H9 (cell line): ENCODE measurements around the gene CALR3. TPM values are rescaled to one million over a fixed set of nuclear protein-coding genes. Genes with fewer than 3 reads are reported as not detected.
"Not testable (repeated sequence)": the region's sequence is repeated elsewhere in the genome, so short reads cannot be mapped to it uniquely, and the experiment has no call there.

Experiments
- DNase-seq: peaks from one replicate; pipeline ENCODE4 v3.0.0-alpha.2; 2017
- H2AFZ ChIP-seq: one replicate; pipeline ENCODE4 v1.6.1; 2013; ENCODE audit warnings: mild to moderate bottlenecking, low read length, control low read depth, moderate library complexity
- H2AK5ac ChIP-seq: 2 replicates; pipeline ENCODE4 v1.6.1; 2013; ENCODE audit warnings: low read length, control low read depth, mixed read lengths; ENCODE audit not compliant: insufficient read length
- H2BK120ac ChIP-seq: one replicate; pipeline ENCODE4 v1.6.1; 2013; ENCODE audit warnings: low read depth, mild to moderate bottlenecking, low read length, control low read depth, inconsistent platforms; ENCODE audit not compliant: poor library complexity, severe bottlenecking
- H2BK12ac ChIP-seq: 2 replicates; pipeline ENCODE4 v1.6.1; 2013; ENCODE audit warnings: low read length, control low read depth, mixed read lengths, low read depth; ENCODE audit not compliant: insufficient read length
- H2BK15ac ChIP-seq: 2 replicates; pipeline ENCODE4 v1.6.1; 2013; ENCODE audit warnings: low read depth, low read length, control low read depth
- H2BK20ac ChIP-seq: one replicate; pipeline ENCODE4 v1.6.1; 2013; ENCODE audit warnings: low read depth, mild to moderate bottlenecking, low read length, control low read depth, inconsistent platforms; ENCODE audit not compliant: poor library complexity, severe bottlenecking
- H2BK5ac ChIP-seq: 2 replicates; pipeline ENCODE4 v1.6.1; 2013; ENCODE audit warnings: low read length, control low read depth, mixed read lengths; ENCODE audit not compliant: insufficient read length
- H3K14ac ChIP-seq: 2 replicates; pipeline ENCODE4 v1.6.1; 2013; ENCODE audit warnings: low read length, control low read depth; ENCODE audit not compliant: insufficient read depth
- H3K18ac ChIP-seq: 2 replicates; pipeline ENCODE4 v1.6.1; 2013; ENCODE audit warnings: low read depth, mild to moderate bottlenecking, mixed read lengths, low read length, control low read depth; ENCODE audit not compliant: insufficient read length
- H3K23ac ChIP-seq: 2 replicates; pipeline ENCODE4 v1.6.1; 2013; ENCODE audit warnings: low read length, control low read depth, mixed read lengths, low read depth; ENCODE audit not compliant: insufficient read length
- H3K23me2 ChIP-seq: 2 replicates; pipeline ENCODE4 v1.6.1; 2013; ENCODE audit warnings: low read depth, mild to moderate bottlenecking, mixed read lengths, low read length, control low read depth; ENCODE audit not compliant: insufficient read length, poor library complexity, severe bottlenecking
- H3K27ac ChIP-seq: 2 replicates; pipeline ENCODE4 v1.5.1; 2013; ENCODE audit warnings: low read length, control low read depth, mixed read lengths, low read depth; ENCODE audit not compliant: insufficient read length
- H3K27me3 ChIP-seq: 2 replicates; pipeline ENCODE4 v1.6.1; 2013; ENCODE audit warnings: low read length, control low read depth, inconsistent platforms; ENCODE audit not compliant: insufficient read depth
- H3K4ac ChIP-seq: 2 replicates; pipeline ENCODE4 v1.6.1; 2013; ENCODE audit warnings: low read depth, mild to moderate bottlenecking, control low read depth, inconsistent platforms, low read length, moderate library complexity
- H3K4me1 ChIP-seq: 2 replicates; pipeline ENCODE4 v1.6.1; 2013; ENCODE audit warnings: low read length, control low read depth, inconsistent platforms; ENCODE audit not compliant: insufficient read depth
- H3K4me2 ChIP-seq: 2 replicates; pipeline ENCODE4 v1.6.1; 2013; ENCODE audit warnings: low read length, control low read depth, mixed read lengths; ENCODE audit not compliant: insufficient read length, insufficient read depth
- H3K56ac ChIP-seq: 2 replicates; pipeline ENCODE4 v1.6.1; 2013; ENCODE audit warnings: low read depth, mild to moderate bottlenecking, mixed read lengths, low read length, control low read depth; ENCODE audit not compliant: insufficient read length
- H3K79me1 ChIP-seq: 2 replicates; pipeline ENCODE4 v1.6.1; 2013; ENCODE audit warnings: low read depth, mild to moderate bottlenecking, moderate library complexity, low read length, control low read depth, inconsistent platforms; ENCODE audit not compliant: insufficient read depth, poor library complexity, severe bottlenecking
- H3K79me2 ChIP-seq: 2 replicates; pipeline ENCODE4 v1.6.1; 2013; ENCODE audit warnings: low read length, control low read depth, inconsistent platforms; ENCODE audit not compliant: insufficient read depth
- H3K9ac ChIP-seq: 2 replicates; pipeline ENCODE4 v1.6.1; 2013; ENCODE audit warnings: low read length, control low read depth, mixed read lengths; ENCODE audit not compliant: insufficient read length; ENCODE audit errors: extremely low read depth
- H3K9me3 ChIP-seq: one replicate; pipeline ENCODE4 v1.6.1; 2013; ENCODE audit warnings: low read depth, low read length, inconsistent platforms; ENCODE audit not compliant: control insufficient read depth
- H3T11ph ChIP-seq: one replicate; pipeline ENCODE4 v1.6.1; 2013; ENCODE audit warnings: mild to moderate bottlenecking, low read length, control low read depth, inconsistent platforms
- H4K20me1 ChIP-seq: one replicate; pipeline ENCODE4 v1.6.1; 2013; ENCODE audit not compliant: control insufficient read depth, insufficient read length, insufficient read depth
- H4K5ac ChIP-seq: 2 replicates; pipeline ENCODE4 v1.6.1; 2013; ENCODE audit warnings: low read depth, mild to moderate bottlenecking, mixed read lengths, low read length, control low read depth; ENCODE audit not compliant: insufficient read length
- H4K8ac ChIP-seq: replicated peaks from 2 replicates; pipeline ENCODE4 v1.6.1; 2013; ENCODE audit warnings: low read length, control low read depth, mixed read lengths, low read depth; ENCODE audit not compliant: insufficient read length
- H4K91ac ChIP-seq: 2 replicates; pipeline ENCODE4 v1.6.1; 2013; ENCODE audit warnings: low read depth, mild to moderate bottlenecking, moderate library complexity, mixed read lengths, low read length, control low read depth; ENCODE audit not compliant: insufficient read length
- H3K27ac Mint-ChIP-seq, 3 experiments: 2 replicates in 2 of 3; 3 replicates in 1 of 3; pipeline ENCODE4 v1.8.0; 2020 to 2021; ENCODE audit warnings: mixed read lengths in 3 of 3, mild to moderate bottlenecking in 1 of 3, moderate library complexity in 1 of 3
- H3K27me3 Mint-ChIP-seq: 2 replicates; pipeline ENCODE4 v1.8.0; 2021; ENCODE audit warnings: low read depth, mild to moderate bottlenecking, moderate library complexity, mixed read lengths
- H3K36me3 Mint-ChIP-seq, 3 experiments: 2 replicates in 2 of 3; 3 replicates in 1 of 3; pipeline ENCODE4 v1.8.0; 2020 to 2021; ENCODE audit warnings: low read depth in 3 of 3, mixed read lengths in 3 of 3; ENCODE audit not compliant: insufficient read depth in 1 of 3
- H3K4me1 Mint-ChIP-seq, 2 experiments: 2 replicates each; pipeline ENCODE4 v1.8.0; 2020; ENCODE audit warnings: mixed read lengths in 2 of 2
- H3K4me3 Mint-ChIP-seq, 2 experiments: 2 replicates in 1 of 2; 3 replicates in 1 of 2; pipeline ENCODE4 v1.8.0; 2020 to 2021; ENCODE audit warnings: mild to moderate bottlenecking in 2 of 2, mixed read lengths in 2 of 2, moderate library complexity in 1 of 2
- H3K9me3 Mint-ChIP-seq, 2 experiments: 2 replicates in 1 of 2; 3 replicates in 1 of 2; pipeline ENCODE4 v1.8.0; 2020; ENCODE audit warnings: mild to moderate bottlenecking in 2 of 2, mixed read lengths in 2 of 2, moderate library complexity in 1 of 2
- CTCF ChIP-seq: fragments of 200-600 bp; sonication (generic); conservative IDR thresholded peaks from 3 replicates; pipeline ENCODE4 v1.8.0; 2021; ENCODE audit warnings: antibody characterized with exemption, mild to moderate bottlenecking
- WGBS: extraction: QIAGEN DNeasy Blood & Tissue Kit; methylation state at CpG from one replicate; pipeline ENCODE4 v1.1.7; 2013; ENCODE audit warnings: missing lambda C conversion rate, low lambda C conversion rate, mixed read lengths; ENCODE audit not compliant: insufficient read length; ENCODE audit errors: extremely low coverage; 5-methylcytosine and 5-hydroxymethylcytosine counted together
- total RNA-seq: library from RNA; stranded (reverse); gene quantifications from 2 replicates; pipeline ENCODE4 v1.2.1, GENCODE V29; 2021

The CALR3 gene
- total RNA-seq, 1 experiment from 2014 or later = 0.44 TPM

DNA sequence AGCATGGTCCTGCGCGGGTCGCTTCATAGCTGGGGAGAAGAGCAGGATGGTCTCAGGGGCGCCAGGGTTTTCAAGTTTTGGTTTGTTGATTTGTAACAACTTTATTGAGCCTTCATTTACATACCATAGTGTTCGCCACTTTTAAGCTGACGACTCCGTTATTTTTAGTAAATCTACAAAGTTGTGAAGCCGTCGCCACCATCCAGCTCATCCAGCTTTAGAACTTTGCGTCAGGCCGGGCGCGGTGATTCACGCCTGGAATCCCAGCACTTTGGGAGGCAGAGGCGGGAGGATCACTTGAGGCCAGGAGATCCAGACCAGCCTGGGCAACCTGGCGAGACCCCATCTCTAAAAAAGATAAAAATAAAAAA, 631 bp upstream of the CALR3 start:
- Histone ChIP-seq H3K79me2 (no peaks in the 10 kb centered on the region), H3K56ac (no peak overlapping the region), H2BK12ac (no peak overlapping the region), H4K8ac (no peak overlapping the region), H4K20me1 (no peaks in the 10 kb centered on the region), H3K79me1 (no peaks in the 10 kb centered on the region), H3K4ac (no peak overlapping the region), H2BK120ac (no peak overlapping the region), H2AFZ (no peak overlapping the region), H3K23me2 (peaks cover 3% of the 10 kb centered on the region), H3T11ph (no peak overlapping the region), H3K14ac (no peak overlapping the region), H3K4me1 (no peaks in the 10 kb centered on the region), H4K5ac (no peak overlapping the region), H2BK20ac (no peak overlapping the region), H2BK5ac (no peak overlapping the region), H3K9me3 (no peaks in the 10 kb centered on the region), H3K18ac (no peak overlapping the region), H3K4me2 (peak overlapping the region; percentile 10), H3K27ac (no peak overlapping the region), H3K23ac (no peak overlapping the region), H3K27me3 (no peaks in the 10 kb centered on the region), H4K91ac (no peak overlapping the region), H2AK5ac (no peak overlapping the region), H2BK15ac (no peak overlapping the region), H3K9ac (no peak overlapping the region)
- peaks cover 5 to 8% (median 6%) of the 10 kb centered on the region in 3 experiments; a peak in 5 of 7 replicates for H3K36me3 Mint-ChIP-seq
- peak overlapping the region; percentile 89 to 94 for H3K4me3 Mint-ChIP-seq
- no peak for TF ChIP-seq CTCF
- peak overlapping the region in 2 of 3 experiments; percentile 89 to 95; a peak in 4 of 7 replicates for H3K27ac Mint-ChIP-seq
- H3K27me3 Mint-ChIP-seq = no peaks in the 10 kb centered on the region
- DNase-seq = no peak
- peaks cover 5 to 16% of the 10 kb centered on the region in 2 experiments for H3K4me1 Mint-ChIP-seq
- no CpG with 5 or more reads among the region's 16 CpGs for WGBS
- H3K9me3 Mint-ChIP-seq = no peaks in the 10 kb centered on the region

DNA sequence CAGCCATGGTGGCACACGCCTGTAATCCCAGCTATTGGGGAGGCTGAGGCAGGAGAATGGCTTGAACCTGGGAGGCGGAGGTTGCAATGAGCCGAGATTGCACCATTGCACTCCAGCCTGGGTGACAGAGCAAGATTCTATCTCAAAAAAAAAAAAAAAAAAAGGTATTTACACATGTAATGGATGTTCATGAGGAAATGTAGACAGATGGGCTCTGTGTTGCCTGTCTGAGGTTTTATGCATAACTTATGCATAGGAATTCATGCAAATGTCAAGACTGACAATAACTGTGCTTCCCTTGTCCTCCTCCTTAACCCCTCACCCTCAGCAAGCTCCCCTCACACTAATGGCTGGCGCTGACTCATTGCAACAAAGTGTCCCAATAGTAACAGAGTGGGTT, 9.5 kb downstream of the CALR3 start:
- not testable (repeated sequence) for H3K79me2 ChIP-seq, H3K9me3 Mint-ChIP-seq, H3K14ac ChIP-seq, H3K79me1 ChIP-seq, H3T11ph ChIP-seq, H4K91ac ChIP-seq, H3K4me2 ChIP-seq, H3K9ac ChIP-seq, H4K20me1 ChIP-seq, H3K4me1 ChIP-seq, H3K9me3 ChIP-seq, H3K27me3 ChIP-seq, H2BK120ac ChIP-seq, H3K36me3 Mint-ChIP-seq, H2AFZ ChIP-seq, H3K27ac Mint-ChIP-seq, H2BK12ac ChIP-seq, H3K23ac ChIP-seq, H3K18ac ChIP-seq, H4K8ac ChIP-seq, H2BK20ac ChIP-seq, H3K4ac ChIP-seq, H3K4me3 Mint-ChIP-seq, H2BK15ac ChIP-seq, H4K5ac ChIP-seq, H3K4me1 Mint-ChIP-seq, H3K27me3 Mint-ChIP-seq, DNase-seq, H2AK5ac ChIP-seq, H3K23me2 ChIP-seq, H3K27ac ChIP-seq, H3K56ac ChIP-seq, H2BK5ac ChIP-seq
- WGBS = no CpG with 5 or more reads among the region's 4 CpGs
